Sigmoid colon (tissue), 4 donors: ENCODE measurements around the gene TRPM4.

ENCODE experiments used
- CTCF ChIP-seq, 4 experiments: fragments of 450-650 bp in 3 of 4; fragments of 200-600 bp in 1 of 4; IDR thresholded peaks; one replicate each; pipeline ENCODE4 v1.5.1; 2016 to 2019; ENCODE audit warnings: antibody characterized with exemption in 4 of 4, mild to moderate bottlenecking in 3 of 4, moderate library complexity in 2 of 4
- POLR2A ChIP-seq, 2 donors: fragments of 450-650 bp; IDR thresholded peaks; one replicate each; pipeline ENCODE4 v1.6.1; 2016; ENCODE audit warnings: antibody characterized with exemption in 2 of 2, mild to moderate bottlenecking in 2 of 2, moderate library complexity in 2 of 2
- POLR2AphosphoS5 ChIP-seq, 4 donors: sonication (generic); formaldehyde crosslinking; IDR thresholded peaks; one replicate each; pipeline ENCODE4 v1.6.1; 2017; ENCODE audit warnings: antibody characterized with exemption in 4 of 4

GRCh38 chr19:49141352-49141751, 16.2 kb upstream of the TRPM4 start:
- TF ChIP-seq POLR2A (IDR thresholded peaks at IDR 0.05) (no peak), POLR2AphosphoS5 (IDR thresholded peaks at IDR 0.05) (no peak), CTCF (IDR thresholded peaks at IDR 0.05) (no peak)
